ENCODE results near the gene CYTIP.

Gene CYTIP

GRCh38 chr2:157486596-157487270 lies 42.8 kb upstream of the CYTIP start:
- CTCF ChIA-PET, result no interaction called here
- POLR2A ChIA-PET, result no interaction called here
- DNase-seq (ENCODE audit: extremely low spot score), result no peak
- no peak for TF ChIP-seq BHLHE40 (IDR thresholded peaks at IDR 0.05; ENCODE audit: borderline replicate concordance)
- TF ChIP-seq L3MBTL2 (conservative IDR thresholded peaks at IDR 0.05), result no peak
- TF ChIP-seq SP1 (IDR thresholded peaks at IDR 0.05), result no peak
- TF ChIP-seq PKNOX1 (IDR thresholded peaks at IDR 0.05), result no peak
- no peak for TF ChIP-seq ELF4 (IDR thresholded peaks at IDR 0.05)
- TF ChIP-seq TARDBP (IDR thresholded peaks at IDR 0.05), result no peak
- TF ChIP-seq LEF1 (IDR thresholded peaks at IDR 0.05; ENCODE audit: borderline replicate concordance), result no peak

- POLR2A ChIA-PET, result no interaction called here
- CTCF ChIA-PET, result no interaction called here
- no peak for TF ChIP-seq ARNT (IDR thresholded peaks at IDR 0.05)
- no peak for TF ChIP-seq NFRKB (IDR thresholded peaks at IDR 0.05)
- no peak for TF ChIP-seq FOXA1 (IDR thresholded peaks at IDR 0.05)
- no peak for TF ChIP-seq TARDBP (IDR thresholded peaks at IDR 0.05)
- TF ChIP-seq L3MBTL2 (conservative IDR thresholded peaks at IDR 0.05), result no peak
- TF ChIP-seq FOXM1 (IDR thresholded peaks at IDR 0.05; ENCODE audit: borderline replicate concordance), result no peak
- no peak for TF ChIP-seq SP1 (IDR thresholded peaks at IDR 0.05)
- TF ChIP-seq FOXK2 (IDR thresholded peaks at IDR 0.05), result no peak
- no peak for TF ChIP-seq ZNF384 (IDR thresholded peaks at IDR 0.05)
- no peak for TF ChIP-seq BHLHE40 (IDR thresholded peaks at IDR 0.05; ENCODE audit: borderline replicate concordance)
- no peak for TF ChIP-seq ELF4 (IDR thresholded peaks at IDR 0.05)
- no peak for TF ChIP-seq LEF1 (IDR thresholded peaks at IDR 0.05; ENCODE audit: borderline replicate concordance)
- TF ChIP-seq SUZ12 (IDR thresholded peaks at IDR 0.05), result no peak
- TF ChIP-seq PKNOX1 (IDR thresholded peaks at IDR 0.05), result no peak
- no peak for TF ChIP-seq CTBP1 (IDR thresholded peaks at IDR 0.05; ENCODE audit: borderline replicate concordance)
- TF ChIP-seq HDGF (IDR thresholded peaks at IDR 0.05; ENCODE audit: borderline replicate concordance), result no peak
- no peak for DNase-seq (ENCODE audit: extremely low spot score)
These were observed 36.5 kb upstream of the CYTIP start for GRCh38 chr2:157480182-157480961.

GRCh38 chr2:157479081-157480027 lies 35.5 kb upstream of the CYTIP start:
- no peak for DNase-seq (ENCODE audit: extremely low spot score)
- no peak for TF ChIP-seq LEF1 (IDR thresholded peaks at IDR 0.05; ENCODE audit: borderline replicate concordance)
- no peak for TF ChIP-seq ELF4 (IDR thresholded peaks at IDR 0.05)
- no peak for TF ChIP-seq BHLHE40 (IDR thresholded peaks at IDR 0.05; ENCODE audit: borderline replicate concordance)
- no peak for TF ChIP-seq NFRKB (IDR thresholded peaks at IDR 0.05)
- TF ChIP-seq CTBP1 (IDR thresholded peaks at IDR 0.05; ENCODE audit: borderline replicate concordance), result no peak
- no peak for TF ChIP-seq FOXK2 (IDR thresholded peaks at IDR 0.05)
- CTCF ChIA-PET, result no interaction called here
- POLR2A ChIA-PET, result no interaction called here

GRCh38 chr2:157477919-157478318 lies 34.0 kb upstream of the CYTIP start:
- CTCF ChIA-PET, result no interaction called here
- no peak for DNase-seq (ENCODE audit: extremely low spot score)
- POLR2A ChIA-PET, result no interaction called here
- no peak for TF ChIP-seq FOXM1 (IDR thresholded peaks at IDR 0.05; ENCODE audit: borderline replicate concordance)
- TF ChIP-seq CTBP1 (IDR thresholded peaks at IDR 0.05; ENCODE audit: borderline replicate concordance), result no peak
- TF ChIP-seq BHLHE40 (IDR thresholded peaks at IDR 0.05; ENCODE audit: borderline replicate concordance), result no peak

DNA sequence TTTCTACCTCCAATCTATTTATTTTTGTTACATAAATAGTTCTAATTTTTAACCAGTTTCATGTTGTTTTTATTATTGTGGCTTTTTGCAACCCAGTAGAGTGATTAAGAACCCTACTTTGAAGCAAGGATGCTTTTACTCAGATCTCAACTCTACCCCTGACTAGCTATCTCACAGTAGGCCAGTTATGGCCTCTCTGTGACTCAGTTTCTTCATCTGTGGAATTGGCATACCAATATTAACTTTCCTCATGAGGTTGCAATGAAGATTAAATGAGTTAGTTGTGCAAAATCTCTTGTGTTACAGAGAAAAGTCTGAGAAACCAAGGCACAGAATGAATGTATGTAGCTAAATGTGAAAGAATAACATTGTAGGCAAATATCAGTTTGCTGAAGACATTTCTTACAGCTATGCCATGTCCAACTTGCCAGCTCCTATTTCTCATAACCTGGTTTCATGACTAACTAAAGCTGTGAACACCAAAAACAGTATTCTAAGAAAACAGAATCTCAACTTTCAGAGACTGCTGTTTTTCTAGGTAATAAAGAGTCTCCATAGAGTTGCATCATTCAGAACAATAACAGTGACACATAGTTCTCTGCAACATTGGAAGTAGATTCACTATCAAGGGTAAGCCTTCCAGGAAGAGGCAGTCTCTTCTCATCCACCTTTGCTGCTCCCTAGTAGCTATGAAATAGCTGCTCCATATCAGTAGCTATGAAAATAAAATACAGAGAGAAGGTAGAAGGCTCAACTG lies 33.2 kb upstream of the CYTIP start:
- ChIA-PET POLR2A (no interaction called here), CTCF (no interaction called here)
- no peak for DNase-seq (ENCODE audit: extremely low spot score)
- no peak for TF ChIP-seq ARNT (IDR thresholded peaks at IDR 0.05)
- TF ChIP-seq HDGF (IDR thresholded peaks at IDR 0.05; ENCODE audit: borderline replicate concordance), result no peak
- no peak for TF ChIP-seq FOXA1 (IDR thresholded peaks at IDR 0.05)
- no peak for TF ChIP-seq FOXM1 (IDR thresholded peaks at IDR 0.05; ENCODE audit: borderline replicate concordance)
- TF ChIP-seq BHLHE40 (IDR thresholded peaks at IDR 0.05; ENCODE audit: borderline replicate concordance), result no peak
- TF ChIP-seq SP1 (IDR thresholded peaks at IDR 0.05), result no peak
- no peak for TF ChIP-seq L3MBTL2 (conservative IDR thresholded peaks at IDR 0.05)
- TF ChIP-seq FOXK2 (IDR thresholded peaks at IDR 0.05), result no peak
- TF ChIP-seq PKNOX1 (IDR thresholded peaks at IDR 0.05), result no peak
- no peak for TF ChIP-seq TARDBP (IDR thresholded peaks at IDR 0.05)

All from HEK293T (cell line).